Brain pericyte (primary cell): ENCODE measurements around the gene MOB3B.

Experiments
- DNase-seq: peaks from one replicate; pipeline ENCODE4 v3.0.0-alpha.2; 2012; ENCODE audit warnings: low read depth, low spot score

MOB3B gene

DNA sequence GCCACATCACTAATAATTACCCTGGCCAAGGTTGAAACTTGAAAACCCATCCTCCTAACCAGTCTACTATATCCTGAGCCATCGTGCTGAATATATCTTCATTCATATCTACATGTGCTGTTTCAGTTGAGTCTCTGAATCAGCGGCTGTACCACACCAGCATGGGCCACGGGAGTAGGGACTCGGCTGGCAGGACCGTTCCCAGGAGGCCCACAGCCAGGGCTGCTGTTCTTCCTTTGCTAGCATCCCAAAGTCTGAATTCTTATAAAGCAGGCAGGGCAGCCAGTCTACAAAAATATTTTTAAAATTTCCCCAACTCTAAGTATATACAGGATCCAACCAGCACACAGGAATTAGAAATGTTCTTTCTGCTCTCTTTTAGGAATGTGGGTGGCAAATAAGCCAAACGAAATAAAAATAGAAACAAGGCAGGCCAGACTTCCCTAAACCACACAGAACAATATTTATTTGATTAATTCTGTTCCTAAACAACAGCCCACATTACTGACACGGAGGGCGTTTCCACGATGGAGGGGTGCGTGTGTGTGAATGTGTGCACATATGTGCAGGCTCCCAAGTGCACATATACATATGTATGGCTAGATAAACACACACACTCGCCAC lies 189.8 kb downstream of the MOB3B start:
- DNase-seq = no peak

GRCh38 chr9:27338527-27338903 lies 191.1 kb downstream of the MOB3B start:
- DNase-seq = no peak

GRCh38 chr9:27337833-27338526 lies 191.6 kb downstream of the MOB3B start:
- no peak for DNase-seq

DNA sequence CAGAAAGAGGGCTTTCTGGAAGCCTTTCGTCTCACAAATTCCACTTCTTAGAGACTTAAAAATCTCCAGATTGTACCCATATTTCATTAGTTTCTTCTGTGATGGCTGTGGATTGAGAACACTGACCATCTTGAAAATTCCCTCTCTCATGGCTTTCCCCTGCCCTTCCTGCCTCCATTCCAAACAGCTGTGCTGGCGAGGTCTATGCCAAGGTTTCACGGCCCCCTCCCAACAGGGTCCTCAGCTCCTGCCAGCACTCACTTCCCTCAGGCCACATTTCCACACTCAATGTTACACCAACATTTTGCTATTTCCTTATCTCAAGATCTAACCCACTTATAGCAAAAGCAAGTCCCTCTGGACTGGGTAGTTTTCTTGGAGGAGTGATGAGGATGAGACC lies 192.4 kb downstream of the MOB3B start:
- no peak for DNase-seq

- DNase-seq = no peak
Observed at GRCh38 chr9:27336829-27337228, 192.8 kb downstream of the MOB3B start.

GRCh38 chr9:27336126-27336525 lies 193.5 kb downstream of the MOB3B start:
- DNase-seq = no peak

GRCh38 chr9:27335075-27335474 lies 194.5 kb downstream of the MOB3B start:
- no peak for DNase-seq

- peak; percentile 55 for DNase-seq
Observed at GRCh38 chr9:27333241-27334052, 196.2 kb downstream of the MOB3B start.

DNA sequence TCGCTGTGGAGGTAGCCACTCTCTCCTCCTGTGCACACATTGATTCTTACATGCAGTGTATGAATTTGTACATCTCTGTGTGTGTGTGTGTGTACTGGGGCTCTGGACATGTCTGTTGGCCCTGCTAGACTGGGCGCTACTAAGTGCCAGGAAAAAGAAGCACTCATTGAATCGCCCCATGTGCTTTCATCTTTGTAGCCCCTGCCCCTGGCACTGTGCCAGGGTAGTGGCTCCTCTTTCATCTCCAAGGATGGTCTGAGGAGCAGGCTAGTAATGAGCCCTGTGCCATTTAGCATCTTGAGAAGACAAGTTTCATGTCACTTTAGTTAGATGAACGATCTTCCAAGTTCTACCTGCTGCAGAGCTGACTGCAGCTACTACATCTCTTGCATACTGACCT lies 198.2 kb downstream of the MOB3B start:
- DNase-seq = no peak

- DNase-seq = no peak
Observed at GRCh38 chr9:27329291-27329690, 200.3 kb downstream of the MOB3B start.

DNA sequence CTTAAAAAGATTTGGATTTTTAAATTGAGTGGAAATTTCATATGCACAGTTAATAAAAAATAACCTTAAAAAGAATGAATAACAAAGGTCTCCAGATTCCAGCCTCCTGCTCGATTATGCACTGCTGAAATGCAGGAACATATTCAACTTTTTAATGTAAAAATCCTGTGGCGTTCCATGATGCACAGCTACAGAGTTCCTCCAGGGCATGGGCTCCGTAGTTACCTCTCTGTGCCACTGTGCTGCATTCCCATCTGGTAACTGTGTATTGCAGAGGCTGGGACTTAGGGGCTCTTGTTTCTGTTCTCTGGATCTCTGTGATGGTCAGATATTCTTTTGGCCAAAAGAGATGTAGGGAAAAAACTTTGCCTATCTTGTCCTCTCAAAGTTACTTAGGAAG lies 201.1 kb downstream of the MOB3B start:
- DNase-seq = no peak

- no peak for DNase-seq
Observed at GRCh38 chr9:27311184-27311583, 218.4 kb downstream of the MOB3B start.

GRCh38 chr9:27310582-27310981 lies 219.0 kb downstream of the MOB3B start:
- no peak for DNase-seq

- no peak for DNase-seq
Observed at GRCh38 chr9:27308691-27309390, 220.8 kb downstream of the MOB3B start.

DNA sequence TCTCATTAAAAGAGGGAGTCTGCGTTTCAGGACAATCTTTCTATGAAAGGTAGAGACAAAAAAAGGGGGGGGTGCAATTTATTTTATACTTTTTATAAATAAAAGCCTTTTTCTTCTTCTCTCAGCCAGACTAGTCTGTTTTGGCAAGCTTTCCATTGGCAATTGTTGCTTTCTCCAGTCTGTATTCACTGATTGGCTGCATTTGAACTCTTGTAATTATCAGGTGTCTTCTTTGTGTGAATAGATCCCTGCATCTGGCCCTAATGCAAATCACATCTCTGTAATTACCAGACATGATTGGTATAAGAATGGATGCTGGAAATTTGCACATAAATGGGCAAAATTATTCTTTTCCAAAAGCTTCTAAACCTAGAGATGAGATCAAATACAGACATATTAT lies 225.1 kb downstream of the MOB3B start:
- no peak for DNase-seq

- DNase-seq = no peak
Observed at GRCh38 chr9:27303219-27303618, 226.4 kb downstream of the MOB3B start.

GRCh38 chr9:27297050-27297449 lies 232.6 kb downstream of the MOB3B start, which contains the start of gene EQTN:
Gene EQTN (minus strand): TSS chr9:27297150. CDS start chr9:27297055, 95 bp downstream.
- DNase-seq = no peak

DNA sequence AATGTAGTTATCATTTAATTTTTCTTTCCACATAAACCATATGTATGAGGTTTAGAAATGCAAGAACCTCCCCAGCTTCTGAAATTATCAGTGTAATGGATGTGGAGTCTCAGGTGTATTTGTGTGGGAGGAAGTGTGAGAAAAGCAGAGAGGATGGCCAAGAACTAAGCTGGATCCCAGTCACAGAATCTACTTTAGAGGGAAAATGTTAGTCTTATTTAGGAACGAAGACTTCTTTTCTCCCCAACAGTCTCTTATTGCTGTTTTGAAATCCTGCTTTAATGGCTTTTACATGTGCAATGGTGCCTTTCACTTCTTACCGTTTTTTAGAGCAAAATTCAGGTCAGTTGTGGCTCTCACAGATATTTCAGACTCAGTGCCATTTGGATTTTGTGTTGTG lies 235.6 kb downstream of the MOB3B start:
- no peak for DNase-seq

DNA sequence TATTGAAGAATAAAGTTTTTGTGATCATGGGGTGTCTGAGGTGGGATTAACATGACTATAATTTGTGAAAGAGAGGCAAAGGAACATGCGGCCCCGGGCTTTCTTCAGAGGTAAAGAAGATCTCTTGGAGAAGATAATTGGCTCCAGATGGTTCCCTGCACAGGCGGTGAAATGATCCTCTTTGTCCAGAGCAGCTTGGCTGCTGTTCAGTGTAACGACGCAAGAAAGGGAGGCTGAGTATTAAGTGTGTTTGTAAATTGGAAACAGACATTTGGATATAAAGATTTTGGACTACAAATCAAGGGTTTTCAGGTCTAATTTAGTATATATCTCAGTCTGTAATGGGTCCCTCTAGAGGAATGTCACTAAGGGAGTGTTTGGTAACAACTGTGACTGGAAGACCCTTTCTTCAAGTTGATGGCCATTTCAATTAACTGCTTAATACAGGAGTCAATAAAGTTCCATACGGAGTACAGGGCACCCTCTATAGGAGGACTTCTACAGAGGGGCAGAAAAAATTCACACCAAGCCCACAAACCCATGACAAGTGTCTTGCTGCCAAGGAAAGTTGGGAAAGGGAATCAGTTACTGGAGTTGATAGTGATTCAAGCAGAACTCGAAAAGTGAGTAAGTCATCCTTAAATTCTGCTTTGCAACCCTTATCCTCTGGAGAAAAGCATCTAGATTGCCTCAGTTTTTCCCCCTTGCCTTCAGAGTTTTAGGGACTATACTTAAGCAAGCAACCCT lies 236.8 kb downstream of the MOB3B start:
- no peak for DNase-seq

- no peak for DNase-seq
Observed at GRCh38 chr9:27291292-27291691, 238.3 kb downstream of the MOB3B start.

DNA sequence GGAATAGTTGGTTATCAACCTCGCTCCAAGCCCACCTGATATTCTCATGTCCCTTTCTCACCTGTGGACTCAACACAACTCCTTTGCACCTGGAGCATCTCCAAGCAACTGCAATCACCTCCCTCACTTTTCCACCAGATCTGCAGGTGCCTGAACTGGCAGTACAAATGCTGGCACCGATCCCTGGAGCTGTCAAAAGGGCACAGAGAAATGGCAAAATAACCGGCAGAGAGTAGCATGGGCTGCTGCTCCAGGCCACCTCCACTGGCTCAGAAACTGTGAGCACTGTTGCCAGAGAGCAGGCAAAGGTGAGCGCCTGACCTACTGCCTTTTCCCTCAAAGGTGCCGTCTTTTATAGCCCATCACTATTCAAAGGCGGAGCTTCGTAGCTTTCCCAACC lies 247.3 kb downstream of the MOB3B start:
- no peak for DNase-seq
